Measurements from ENCODE around the gene ACCSL.

ACCSL gene

GRCh38 chr11:44065841-44066731, 18.3 kb downstream of the ACCSL start, which contains the start of gene ACCS:
ACCS (plus strand) TSS chr11:44066270; CDS start chr11:44067628, 1,358 bp downstream.
- peak; percentile 89 for DNase-seq

- DNase-seq: no peak
Measured at GRCh38 chr11:44066732-44067141, 19.0 kb downstream of the ACCSL start.

GRCh38 chr11:44067266-44067665, 19.5 kb downstream of the ACCSL start:
- no peak for DNase-seq

- DNase-seq: no peak
Measured at GRCh38 chr11:44068180-44068579, 20.4 kb downstream of the ACCSL start.

GRCh38 chr11:44071157-44071556, 23.4 kb downstream of the ACCSL start:
- no peak for DNase-seq

GRCh38 chr11:44072757-44073658, 25.2 kb downstream of the ACCSL start:
- DNase-seq: no peak

- no peak for DNase-seq
Measured at GRCh38 chr11:44078794-44079193, 31.0 kb downstream of the ACCSL start.

GRCh38 chr11:44079376-44079775, 31.6 kb downstream of the ACCSL start:
- DNase-seq: no peak

GRCh38 chr11:44080951-44081350, 33.2 kb downstream of the ACCSL start:
- DNase-seq: no peak

GRCh38 chr11:44082645-44083044, 34.9 kb downstream of the ACCSL start:
- no peak for DNase-seq

- DNase-seq: no peak
Measured at GRCh38 chr11:44083433-44083832, 35.7 kb downstream of the ACCSL start.

GRCh38 chr11:44083906-44084305, 36.1 kb downstream of the ACCSL start:
- DNase-seq: no peak

GRCh38 chr11:44085330-44085729, 37.5 kb downstream of the ACCSL start:
- DNase-seq: no peak

GRCh38 chr11:44088377-44088776, 40.6 kb downstream of the ACCSL start:
- no peak for DNase-seq

- no peak for DNase-seq
Measured at GRCh38 chr11:44088871-44089270, 41.1 kb downstream of the ACCSL start.

GRCh38 chr11:44090539-44090938, 42.8 kb downstream of the ACCSL start:
- no peak for DNase-seq

GRCh38 chr11:44094260-44094868, 46.6 kb downstream of the ACCSL start:
- peak; percentile 66 for DNase-seq

GRCh38 chr11:44095506-44096359, 48.0 kb downstream of the ACCSL start, which contains the start of gene EXT2:
EXT2 (plus strand) TSS chr11:44095678; CDS start chr11:44107713, 12,035 bp downstream.
- peak; percentile 81 for DNase-seq

- no peak for DNase-seq
Measured at GRCh38 chr11:44096360-44097185, 48.8 kb downstream of the ACCSL start.

GRCh38 chr11:44097821-44098220, 50.0 kb downstream of the ACCSL start:
- no peak for DNase-seq

- no peak for DNase-seq
Measured at GRCh38 chr11:44101098-44101497, 53.3 kb downstream of the ACCSL start.
